GM18526 (cell line): Measurements from ENCODE around the gene FGA.

ENCODE experiments used
- POLR2A ChIP-seq: IDR thresholded peaks from 3 replicates; pipeline ENCODE4 v1.6.1; 2011; ENCODE audit not compliant: insufficient read length; ENCODE audit errors: extremely low read depth

FGA gene

GRCh38 chr4:154590329-154591006 is at the start of gene FGA:
FGA (minus strand) TSS chr4:154590742; CDS start chr4:154590687, 55 bp downstream.
- TF ChIP-seq POLR2A = no peak

- no peak for TF ChIP-seq POLR2A
Observed at GRCh38 chr4:154634058-154634457, 43.5 kb upstream of the FGA start.

DNA sequence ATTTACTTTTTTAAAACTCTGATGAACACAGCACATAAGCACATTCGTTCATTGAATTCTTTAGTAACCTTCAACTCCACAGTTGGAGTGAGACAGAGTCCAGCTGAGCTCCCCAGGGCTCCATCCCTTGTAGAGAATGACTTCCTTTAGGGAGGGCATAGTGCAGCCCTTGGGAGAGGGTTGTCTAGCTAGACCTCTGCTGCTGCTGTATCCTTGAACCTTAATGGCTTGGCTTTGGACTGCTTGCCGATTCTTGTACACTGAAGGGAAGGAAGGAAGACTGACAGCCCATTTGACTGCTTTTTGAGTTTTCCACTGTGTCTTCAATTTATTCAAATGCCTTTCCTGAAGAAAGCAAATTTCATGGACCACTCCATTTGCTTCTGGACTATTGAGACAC is 41.3 kb upstream of the FGA start:
- TF ChIP-seq POLR2A = no peak

- no peak for TF ChIP-seq POLR2A
Observed at GRCh38 chr4:154630324-154630723, 39.8 kb upstream of the FGA start.

GRCh38 chr4:154626793-154627484 is 36.4 kb upstream of the FGA start:
- no peak for TF ChIP-seq POLR2A

DNA sequence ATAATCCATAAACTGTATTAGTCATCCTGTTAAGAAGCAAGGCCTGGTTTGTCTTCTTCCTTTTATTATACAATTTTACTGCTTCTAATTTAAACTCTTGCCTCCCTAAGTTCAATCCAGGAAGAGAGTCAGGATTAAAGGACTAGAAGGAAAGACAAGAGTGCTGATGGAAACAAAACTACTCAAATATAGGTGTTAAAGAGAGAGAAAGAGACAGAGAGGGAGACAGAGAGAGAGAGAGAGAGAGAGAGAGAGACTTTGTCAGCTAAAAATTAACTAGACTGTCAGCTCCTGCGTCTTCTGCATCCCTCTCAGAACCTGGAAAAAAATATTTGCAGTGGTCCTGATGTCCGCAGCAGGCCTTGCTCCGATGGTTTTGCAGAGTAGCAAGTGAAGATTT is 35.4 kb upstream of the FGA start:
- no peak for TF ChIP-seq POLR2A

- no peak for TF ChIP-seq POLR2A
Observed at GRCh38 chr4:154623995-154624394, 33.5 kb upstream of the FGA start.

DNA sequence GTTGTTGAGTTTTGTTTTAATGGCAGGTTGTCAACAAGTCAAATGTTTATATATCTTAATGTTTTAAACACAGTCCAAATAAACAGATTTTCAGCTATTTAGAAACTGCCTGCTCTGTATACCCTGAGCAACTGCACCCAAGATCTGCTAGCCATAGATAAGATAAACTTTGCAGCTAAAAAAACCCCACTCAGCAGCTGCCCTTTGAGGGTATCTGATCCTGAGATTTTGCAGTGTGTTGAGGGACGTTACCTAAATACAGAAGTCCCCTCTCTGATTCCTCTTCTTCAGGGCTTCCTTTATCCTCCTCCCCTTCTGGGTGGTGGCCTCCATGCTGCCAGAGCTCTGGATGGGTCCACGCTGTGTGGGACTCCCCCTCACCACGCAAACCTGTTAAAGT is 32.9 kb upstream of the FGA start:
- TF ChIP-seq POLR2A = no peak

DNA sequence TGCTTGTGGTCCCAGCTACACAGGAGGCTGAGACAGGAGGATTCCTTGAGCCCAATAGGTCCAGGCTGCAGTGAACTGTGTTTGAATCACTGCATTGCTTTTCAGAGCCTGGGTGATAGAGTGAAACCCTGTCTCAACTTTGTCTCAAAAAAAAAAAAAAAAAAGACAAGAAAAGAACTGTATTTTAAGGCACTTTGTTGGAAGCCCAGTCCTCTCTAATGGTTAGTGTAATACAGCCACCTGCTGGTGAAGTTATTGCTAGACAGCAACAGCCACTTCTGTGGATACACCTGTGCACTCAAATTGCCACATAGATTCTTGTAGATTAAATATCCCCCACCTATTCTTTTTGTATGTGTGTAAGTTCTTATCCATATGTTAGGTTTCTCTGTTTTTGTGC is 32.1 kb upstream of the FGA start:
- TF ChIP-seq POLR2A = no peak

DNA sequence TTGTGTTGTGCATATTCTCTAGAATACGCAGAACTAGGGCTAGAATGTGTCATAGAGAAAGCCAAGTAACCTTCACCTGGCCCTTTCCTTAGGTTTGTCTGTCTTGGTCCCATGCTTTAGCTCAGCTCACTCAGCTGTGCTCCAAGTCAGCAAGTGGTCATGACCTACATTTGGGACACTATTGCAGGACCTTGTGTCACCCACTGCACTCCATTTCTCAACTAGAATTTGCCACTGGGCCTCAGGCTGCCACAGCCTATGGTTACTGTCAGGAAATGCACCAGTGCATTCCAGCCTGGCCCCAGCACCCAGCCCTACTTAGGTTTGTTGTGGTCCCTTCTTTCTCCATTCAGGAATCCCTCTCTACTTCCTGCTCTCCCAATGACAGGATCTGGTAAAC is 29.6 kb upstream of the FGA start:
- no peak for TF ChIP-seq POLR2A

DNA sequence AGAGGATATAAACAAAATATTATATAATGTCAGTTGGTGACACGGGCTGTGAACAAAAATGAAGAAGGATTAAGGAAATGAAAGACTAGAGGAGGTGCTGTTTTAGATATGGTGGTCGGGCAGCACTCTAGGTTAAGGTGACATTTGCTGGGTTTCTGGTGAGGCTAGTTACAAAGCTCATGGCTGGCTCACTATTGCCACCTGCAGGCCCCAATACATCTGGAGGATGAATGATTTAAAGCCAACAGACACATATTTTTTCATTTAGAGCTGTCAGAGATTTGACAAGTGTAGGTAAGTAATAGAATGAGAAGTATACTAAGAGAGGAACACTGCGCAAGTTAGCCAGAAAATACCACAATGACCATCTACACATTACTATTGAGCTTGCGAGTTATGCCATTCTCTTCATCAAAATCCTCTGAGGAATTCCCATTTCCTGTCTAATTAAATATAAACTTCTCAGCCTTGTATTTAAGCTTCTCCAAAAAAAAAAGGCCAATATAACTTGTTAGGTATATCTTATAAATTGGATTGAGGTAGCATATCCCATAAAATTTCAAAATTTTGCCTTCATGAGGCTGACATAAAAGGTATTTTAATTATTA is 28.3 kb upstream of the FGA start:
- no peak for TF ChIP-seq POLR2A

DNA sequence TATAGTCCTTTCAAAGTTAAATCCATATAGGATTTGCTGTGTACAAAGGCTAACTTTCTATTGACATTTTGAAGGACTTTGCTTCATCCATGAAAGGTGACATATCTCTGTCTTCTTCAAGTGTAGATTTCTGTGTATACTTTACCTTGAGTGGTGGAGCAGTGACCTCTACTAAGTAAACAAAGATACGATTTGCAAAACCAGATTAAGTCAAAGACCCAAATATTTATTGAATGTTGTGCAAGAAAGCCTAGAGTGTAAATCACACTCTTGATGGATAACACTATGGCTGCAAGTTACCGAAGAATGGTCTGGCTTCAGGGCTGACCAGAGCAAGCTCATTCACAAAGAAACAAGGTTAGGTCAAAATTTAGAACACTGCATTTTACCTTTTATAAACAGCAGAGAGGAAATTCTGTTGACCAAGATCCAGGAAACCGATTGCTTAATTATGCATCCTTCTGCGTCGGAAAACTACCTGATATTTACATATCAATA is 27.3 kb upstream of the FGA start:
- no peak for TF ChIP-seq POLR2A

DNA sequence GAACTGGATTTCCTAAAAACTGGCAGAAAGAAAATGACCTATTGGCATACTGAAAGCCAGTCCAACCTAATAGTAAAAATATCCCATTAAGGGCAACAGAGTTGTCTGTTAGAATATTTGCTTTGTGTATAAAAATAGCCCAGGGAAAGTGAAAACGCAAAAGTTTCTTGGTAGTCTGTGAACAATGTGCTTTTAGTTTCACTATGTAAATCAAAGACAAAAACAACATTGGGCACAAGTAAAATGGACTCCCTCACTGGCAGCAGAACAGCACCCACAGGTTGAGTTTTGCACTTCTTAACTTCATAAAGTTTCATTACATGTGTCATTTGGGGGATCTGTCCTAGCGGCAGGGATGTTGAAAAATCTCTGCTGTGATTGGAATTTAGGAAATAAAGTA is 26.2 kb upstream of the FGA start:
- no peak for TF ChIP-seq POLR2A

GRCh38 chr4:154616287-154616686 is 25.7 kb upstream of the FGA start:
- TF ChIP-seq POLR2A = no peak

GRCh38 chr4:154615211-154615610 is 24.7 kb upstream of the FGA start:
- no peak for TF ChIP-seq POLR2A

- TF ChIP-seq POLR2A = no peak
Observed at GRCh38 chr4:154614306-154614705, 23.8 kb upstream of the FGA start.
